GM18511 (cell line): Measurements from ENCODE around the gene TMEM86B.

ENCODE experiments used
- ATAC-seq: cut with Tn5 transposase; IDR thresholded peaks from one replicate; pipeline ENCODE4 v1.9.1; 2021; ENCODE audit warnings: mild to moderate bottlenecking, moderate library complexity; ENCODE audit not compliant: unreplicated experiment

The TMEM86B gene

GRCh38 chr19:55179606-55180484 is 48.7 kb downstream of the TMEM86B start, which contains the start of gene SYT5:
TSS of gene SYT5 (minus strand) at chr19:55180289. CDS start at chr19:55179041, 1,248 bp downstream.
- peak; percentile 20 for ATAC-seq

GRCh38 chr19:55178781-55179599 is 49.6 kb downstream of the TMEM86B start:
- ATAC-seq = peak; percentile 86
